Mucosa of descending colon (tissue), 3 donors: ENCODE data around the gene PDE6A. TPM values are rescaled to one million over a fixed set of nuclear protein-coding genes. Genes with fewer than 3 reads are reported as not detected.

ENCODE experiments used
- ATAC-seq: fragments of 200-7000 bp; cut with Tn5 transposase; one replicate; pipeline ENCODE4 v1.9.1; 2020; ENCODE audit warnings: mild to moderate bottlenecking, moderate library complexity
- DNase-seq, 3 donors: peaks; one replicate each; pipeline ENCODE4 v3.0.0-alpha.2; 2020
- H3K36me3 ChIP-seq: fragments of 200-600 bp; one replicate; pipeline ENCODE4 v1.8.0; 2021; ENCODE audit warnings: low read depth, mild to moderate bottlenecking
- H3K4me1 ChIP-seq: fragments of 200-600 bp; one replicate; pipeline ENCODE4 v1.8.0; 2021; ENCODE audit warnings: low read depth, mild to moderate bottlenecking
- H3K4me3 ChIP-seq: fragments of 200-600 bp; one replicate; pipeline ENCODE4 v1.8.0; 2021; ENCODE audit warnings: mild to moderate bottlenecking
- H3K9me3 ChIP-seq: fragments of 200-600 bp; one replicate; pipeline ENCODE4 v1.8.0; 2021; ENCODE audit warnings: mild to moderate bottlenecking
- intact Hi-C, 2 donors: fragments of 100-400 bp; cut with DNase I in 1 of 2; cut with micrococcal nuclease in 1 of 2; formaldehyde crosslinking; loops; one replicate each; pipeline versions ENCODE4 v1.11.0 to v1.11.1; 2022; cut with DNase I, micrococcal nuclease
- total RNA-seq, 3 donors: library from RNA; stranded (reverse); fragmentation: NEBNext Ultra II Directional in 2 of 3; extraction: Animal tissue kit (Norgen Biotek cat#: 25700) in 2 of 3; gene quantifications; one replicate each; pipeline versions ENCODE4 v1.2.1 to v1.2.4, GENCODE V29; 2021 to 2023
- TF ChIP-seq, protein P1 (sequence below): fragments of 200-600 bp; IDR thresholded peaks from one replicate; pipeline ENCODE4 v1.8.0; 2022; ENCODE audit warnings: antibody characterized with exemption, mild to moderate bottlenecking
- donor health status: DM: no; HTN: no; CAD: no; lungs with moderate emphysema.
- donor health status: DM: no; HTN: no; CAD: no.
- donor health status: DM: no; HTN: yes; CAD: no.

The PDE6A gene
- total RNA-seq, 3 donors from 2014 or later, result 1.6 to 7.3 (median 3.4) TPM

DNA sequence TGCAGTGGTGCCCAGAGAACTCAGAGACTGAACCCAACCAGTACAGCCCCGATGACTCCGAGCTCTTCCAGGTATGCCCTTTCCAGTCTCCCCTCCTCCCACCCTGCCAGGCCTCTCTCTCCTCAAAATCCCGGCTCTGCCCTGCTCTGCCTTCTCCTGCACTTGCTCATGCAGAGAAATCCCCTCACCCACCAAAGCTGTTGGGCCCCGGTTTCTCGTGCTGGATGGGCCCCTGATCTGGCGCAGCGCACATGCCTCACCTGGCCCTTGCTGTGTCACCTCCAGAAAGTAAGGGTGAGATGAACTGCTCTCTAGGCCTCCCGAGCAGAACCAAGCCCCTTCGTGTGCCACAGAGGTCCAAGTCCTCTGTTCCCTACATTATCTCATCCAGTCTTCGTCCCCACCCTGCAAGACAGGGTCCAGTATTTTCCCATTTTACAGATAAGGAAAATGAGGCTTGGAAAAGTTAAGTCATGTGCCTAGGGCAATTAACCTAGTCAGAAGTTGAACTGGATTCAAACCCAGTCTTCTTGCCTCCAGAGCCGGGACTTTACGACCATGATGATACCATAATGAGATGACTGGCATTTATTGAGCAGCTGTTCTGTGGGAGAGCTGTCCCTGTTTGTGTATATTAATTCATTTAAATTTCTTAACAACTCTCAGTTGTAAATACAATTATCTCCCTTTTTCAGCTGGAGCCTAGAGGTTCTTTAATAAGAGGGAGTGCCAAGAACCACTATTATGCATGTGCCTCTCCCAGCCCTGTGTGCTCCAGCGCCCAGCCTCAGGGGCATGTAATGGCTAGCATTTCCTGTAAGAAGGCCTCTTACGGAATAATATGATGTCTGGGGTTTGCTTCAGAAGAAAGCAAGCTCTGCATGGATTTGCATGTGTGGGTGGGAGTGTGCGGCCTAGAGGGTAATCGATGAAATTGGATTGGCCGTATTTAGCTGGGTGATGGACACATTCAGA lies 123.8 kb downstream of the PDE6A start:
- Histone ChIP-seq H3K36me3 (no peaks in the 10 kb centered on the region), H3K4me1 (peaks cover 24% of the 10 kb centered on the region), H3K4me3 (no peak overlapping the region), H3K9me3 (no peaks in the 10 kb centered on the region)
- no peak for DNase-seq
- TF ChIP-seq, protein P1, sequence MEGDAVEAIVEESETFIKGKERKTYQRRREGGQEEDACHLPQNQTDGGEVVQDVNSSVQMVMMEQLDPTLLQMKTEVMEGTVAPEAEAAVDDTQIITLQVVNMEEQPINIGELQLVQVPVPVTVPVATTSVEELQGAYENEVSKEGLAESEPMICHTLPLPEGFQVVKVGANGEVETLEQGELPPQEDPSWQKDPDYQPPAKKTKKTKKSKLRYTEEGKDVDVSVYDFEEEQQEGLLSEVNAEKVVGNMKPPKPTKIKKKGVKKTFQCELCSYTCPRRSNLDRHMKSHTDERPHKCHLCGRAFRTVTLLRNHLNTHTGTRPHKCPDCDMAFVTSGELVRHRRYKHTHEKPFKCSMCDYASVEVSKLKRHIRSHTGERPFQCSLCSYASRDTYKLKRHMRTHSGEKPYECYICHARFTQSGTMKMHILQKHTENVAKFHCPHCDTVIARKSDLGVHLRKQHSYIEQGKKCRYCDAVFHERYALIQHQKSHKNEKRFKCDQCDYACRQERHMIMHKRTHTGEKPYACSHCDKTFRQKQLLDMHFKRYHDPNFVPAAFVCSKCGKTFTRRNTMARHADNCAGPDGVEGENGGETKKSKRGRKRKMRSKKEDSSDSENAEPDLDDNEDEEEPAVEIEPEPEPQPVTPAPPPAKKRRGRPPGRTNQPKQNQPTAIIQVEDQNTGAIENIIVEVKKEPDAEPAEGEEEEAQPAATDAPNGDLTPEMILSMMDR, result no peak
- peak; percentile 48 for ATAC-seq
- intact Hi-C loops, result loop anchor here in 1 of 2 donors (10.0 kb wide), 2 partner anchors 46 to 186 kb away; no protein-coding TSS in a partner anchor

DNA sequence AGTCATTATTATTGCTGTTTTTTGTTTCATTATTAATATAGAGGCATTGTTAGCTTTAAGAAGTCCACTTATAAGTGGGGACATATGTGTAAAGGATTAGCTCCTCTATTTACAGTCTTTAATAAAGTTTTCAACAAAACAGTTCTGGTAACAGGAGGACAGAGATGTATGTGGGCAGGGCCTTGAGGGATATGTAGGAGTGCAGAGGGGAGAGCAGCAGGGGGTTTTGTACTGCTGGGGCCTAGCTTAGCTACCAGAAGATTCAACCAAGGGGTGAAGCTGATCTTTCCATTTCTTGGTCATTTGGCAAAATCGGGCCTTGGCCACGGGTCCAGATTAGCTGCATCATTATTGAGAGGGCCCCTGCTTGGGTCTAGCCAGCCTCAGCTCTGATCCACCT lies 124.6 kb downstream of the PDE6A start:
- Histone ChIP-seq H3K4me1 (peaks cover 24% of the 10 kb centered on the region), H3K36me3 (no peaks in the 10 kb centered on the region), H3K9me3 (no peaks in the 10 kb centered on the region), H3K4me3 (no peak overlapping the region)
- ATAC-seq (no peak), DNase-seq (no peak)
- intact Hi-C loops, result loop anchor here in 1 of 2 donors (10.0 kb wide), 2 partner anchors 45 to 185 kb away; no protein-coding TSS in a partner anchor
- TF ChIP-seq, protein P1, result no peak

DNA sequence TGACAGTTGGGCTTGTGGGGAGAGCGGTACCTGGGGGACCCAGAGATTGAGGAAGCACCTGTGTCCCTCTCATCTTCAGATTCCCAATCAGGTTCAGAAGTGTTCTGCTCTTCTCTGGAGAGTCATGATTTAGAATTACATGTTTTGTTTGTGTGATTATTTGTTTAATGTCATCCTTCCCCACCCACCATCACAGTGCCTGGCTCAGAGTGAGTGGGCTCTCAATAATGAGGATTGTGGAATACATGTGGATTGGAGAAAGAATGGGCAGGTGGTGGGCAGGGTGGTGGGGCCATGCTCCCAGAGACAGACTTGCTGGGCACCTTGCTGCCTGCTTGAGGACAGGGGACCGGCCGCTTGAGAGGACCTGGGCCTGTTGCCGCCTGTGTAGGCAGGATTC lies 126.5 kb downstream of the PDE6A start:
- DNase-seq (no peak), ATAC-seq (no peak)
- TF ChIP-seq, protein P1, result no peak
- Histone ChIP-seq H3K36me3 (no peaks in the 10 kb centered on the region), H3K4me1 (peaks cover 14% of the 10 kb centered on the region), H3K4me3 (no peak overlapping the region), H3K9me3 (no peaks in the 10 kb centered on the region)
- intact Hi-C loops, result no loop called here

DNA sequence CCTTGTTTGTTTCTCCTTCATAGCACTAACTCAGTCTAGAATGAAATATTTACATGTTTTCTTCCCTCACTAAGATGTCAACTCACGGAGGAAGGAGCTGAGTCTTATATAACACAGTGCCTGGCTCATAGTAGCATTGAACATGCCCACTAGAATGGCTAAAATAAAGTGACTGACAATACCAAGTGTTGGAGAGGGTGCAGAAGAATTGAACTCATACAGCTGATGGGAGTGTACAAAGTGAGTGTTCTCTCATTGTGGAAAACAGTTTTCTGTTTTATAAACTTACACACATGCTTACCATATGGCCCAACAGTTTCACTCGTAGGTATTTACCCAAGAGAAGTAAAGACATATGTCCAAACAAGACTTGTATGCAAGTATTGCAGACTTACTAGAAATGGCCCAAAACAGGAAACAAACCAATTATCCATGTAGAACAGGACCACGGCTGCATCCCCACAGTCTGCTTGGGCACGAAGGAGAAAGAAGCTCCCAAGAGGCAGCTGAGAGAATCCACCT lies 127.0 kb downstream of the PDE6A start:
- H3K9me3 ChIP-seq, result no peaks in the 10 kb centered on the region
- peaks cover 10% of the 10 kb centered on the region for H3K4me1 ChIP-seq
- DNase-seq (no peak), ATAC-seq (no peak)
- TF ChIP-seq, protein P1, result no peak
- no peak overlapping the region for H3K4me3 ChIP-seq
- H3K36me3 ChIP-seq, result no peaks in the 10 kb centered on the region
- intact Hi-C loops, result no loop called here

DNA sequence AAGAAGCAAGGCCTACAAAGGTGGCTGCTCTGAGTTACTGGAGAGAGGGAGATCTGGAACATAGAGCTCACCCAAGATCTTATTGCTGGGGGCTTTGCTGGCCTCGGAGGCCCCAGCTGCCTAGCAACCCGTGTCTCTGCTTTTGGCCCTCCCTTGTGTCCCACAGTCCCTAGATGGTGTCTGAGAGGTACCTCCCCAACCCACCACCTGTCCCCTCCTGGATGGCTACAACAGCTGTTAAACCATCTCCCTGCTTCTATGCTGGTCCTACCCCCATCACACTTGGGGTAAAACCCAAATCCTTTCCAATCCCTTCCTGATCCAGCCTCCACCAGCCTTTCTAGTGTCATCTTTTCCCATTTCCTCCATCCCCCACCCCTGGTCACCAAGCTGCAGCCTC lies 127.9 kb downstream of the PDE6A start:
- Histone ChIP-seq H3K36me3 (no peaks in the 10 kb centered on the region), H3K9me3 (no peaks in the 10 kb centered on the region), H3K4me1 (peaks cover 9% of the 10 kb centered on the region), H3K4me3 (no peak overlapping the region)
- TF ChIP-seq, protein P1, result no peak
- intact Hi-C loops, result no loop called here
- DNase-seq (no peak), ATAC-seq (no peak)
